Cortex of kidney (tissue), 1 donor: Measurements from ENCODE around the gene FEN1.

Experiments used
- DNase-seq: peaks from one replicate; lab custom pipeline; 2025; lab: John Stamatoyannopoulos, UW

The FEN1 gene

DNA sequence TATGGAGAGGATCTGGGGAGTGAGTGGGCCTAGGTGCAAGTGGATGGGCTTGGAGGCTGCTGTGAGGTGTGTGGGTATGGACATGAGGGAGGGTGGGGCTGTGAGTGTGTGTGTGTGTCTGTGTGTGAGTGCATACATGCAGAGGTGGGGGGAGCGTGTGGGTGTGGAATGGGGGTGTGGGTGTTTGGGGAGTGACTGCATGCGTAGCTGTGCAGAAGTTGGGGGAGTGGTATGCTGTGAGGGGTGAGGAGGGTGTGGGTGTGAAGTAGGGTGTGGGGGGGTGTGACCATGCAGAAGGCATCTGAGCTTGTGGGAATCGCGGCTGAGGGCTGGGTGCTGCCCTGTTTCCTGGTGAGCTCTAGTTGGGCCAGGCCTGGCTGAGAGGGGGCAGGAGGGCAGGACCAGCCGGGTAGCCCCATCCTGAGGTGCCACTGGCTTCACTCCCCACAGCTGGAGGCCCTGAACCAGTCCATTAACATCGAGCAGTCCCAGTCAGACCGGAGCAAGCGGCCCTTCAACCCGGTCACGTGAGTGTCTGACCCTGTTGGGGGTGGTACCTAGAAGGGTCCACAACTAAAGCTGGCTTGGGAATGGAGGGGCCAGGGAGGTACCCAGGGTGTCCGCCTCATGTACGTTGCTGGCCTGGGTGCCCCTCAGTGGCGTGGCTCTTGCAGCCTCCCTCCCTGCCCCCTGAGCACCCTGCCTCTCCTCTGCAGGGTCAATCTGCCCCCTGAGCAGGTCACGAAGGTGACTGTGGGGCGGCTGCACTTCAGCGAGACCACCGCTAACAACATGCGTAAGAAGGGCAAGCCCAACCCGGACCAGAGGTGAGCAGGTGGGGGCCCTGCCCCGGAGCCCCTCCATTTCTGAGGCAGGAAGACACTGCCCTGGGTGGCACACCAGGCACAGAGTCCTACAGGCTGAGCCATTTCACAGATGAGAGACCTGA is 16.8 kb upstream of the FEN1 start:
- DNase-seq = no peak

DNA sequence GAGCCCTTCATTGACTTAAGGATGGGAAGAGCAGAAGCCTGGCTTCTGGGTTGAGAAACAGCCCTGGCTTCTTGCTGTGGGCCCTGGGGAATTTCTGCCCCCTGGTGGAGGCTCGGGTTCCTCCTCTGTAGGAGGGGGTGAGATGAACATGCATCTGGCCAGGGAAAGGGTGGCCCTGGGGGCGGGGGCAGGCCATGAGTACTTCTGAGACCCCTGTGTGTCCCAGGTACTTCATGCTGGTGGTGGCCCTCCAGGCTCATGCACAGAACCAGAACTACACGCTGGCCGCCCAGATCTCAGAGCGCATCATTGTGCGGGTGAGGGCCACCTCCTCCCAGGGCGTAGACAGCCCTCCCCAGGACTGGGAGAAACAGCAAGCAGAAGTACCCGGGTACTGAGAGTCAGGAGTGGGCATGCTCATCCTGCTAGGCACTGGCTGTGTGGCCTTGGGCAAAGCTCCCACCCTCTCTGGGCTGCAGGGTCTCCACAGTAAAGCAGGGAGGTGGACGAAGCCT is 16.1 kb upstream of the FEN1 start:
- no peak for DNase-seq

DNA sequence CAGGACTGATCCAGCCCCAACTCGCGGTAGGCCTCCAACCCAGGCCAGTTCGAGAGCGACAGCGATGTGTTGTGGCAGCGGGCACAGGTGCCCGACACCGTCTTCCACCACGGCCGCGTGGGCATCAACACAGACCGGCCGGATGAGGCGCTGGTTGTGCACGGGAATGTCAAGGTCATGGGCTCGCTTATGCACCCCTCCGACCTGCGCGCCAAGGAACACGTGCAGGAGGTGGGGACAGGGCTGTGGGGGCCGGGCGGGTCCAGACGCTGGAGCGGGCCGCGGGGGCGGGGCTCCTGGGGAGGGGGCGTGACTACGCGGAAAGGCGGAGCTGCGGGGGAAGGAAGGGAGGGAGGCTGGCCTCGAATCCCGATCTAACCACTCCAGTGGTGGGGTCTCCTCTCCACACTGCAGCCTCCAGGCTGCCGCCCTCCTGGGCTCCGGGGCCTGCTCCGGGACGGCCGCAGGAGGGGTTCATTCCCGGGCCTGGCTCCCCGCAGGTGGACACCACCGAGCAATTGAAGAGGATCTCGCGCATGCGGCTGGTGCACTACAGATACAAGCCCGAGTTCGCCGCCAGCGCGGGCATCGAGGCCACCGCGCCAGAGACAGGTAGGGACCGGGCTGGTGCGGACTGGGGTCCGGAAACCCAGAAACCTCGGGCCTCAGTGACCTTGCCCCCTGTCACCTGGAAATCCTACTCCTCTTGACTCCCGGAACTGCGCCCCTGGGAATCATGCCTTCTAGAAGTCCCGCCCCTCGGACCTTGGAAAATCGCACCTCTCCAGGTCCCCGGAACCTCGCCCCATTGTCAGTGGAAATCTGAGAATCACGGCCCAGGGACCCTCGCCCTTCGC is 15.2 kb upstream of the FEN1 start:
- no peak for DNase-seq

DNA sequence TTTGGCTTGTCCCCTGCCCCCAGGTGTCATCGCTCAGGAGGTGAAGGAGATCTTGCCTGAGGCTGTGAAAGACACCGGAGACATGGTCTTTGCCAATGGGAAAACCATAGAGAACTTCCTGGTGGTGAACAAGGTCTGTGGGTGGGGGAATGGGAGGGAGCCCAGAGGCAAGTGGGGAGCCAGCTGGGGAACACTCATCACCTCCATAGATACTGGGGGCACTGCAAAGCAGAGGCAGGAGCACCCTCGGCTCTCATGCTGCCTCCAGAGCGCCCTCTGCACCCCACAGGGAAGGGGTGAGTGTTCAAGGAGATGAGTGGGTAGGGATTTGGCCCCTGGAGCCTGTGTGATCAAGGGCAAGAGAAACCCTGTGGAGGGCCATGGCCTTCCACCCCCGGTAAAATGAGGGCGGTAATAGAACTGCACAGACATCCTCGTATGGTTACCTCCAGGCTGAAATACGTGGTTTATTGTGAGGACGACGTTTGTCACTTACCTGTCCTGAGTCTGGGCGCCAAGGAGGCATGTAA is 14.3 kb upstream of the FEN1 start:
- no peak for DNase-seq

DNA sequence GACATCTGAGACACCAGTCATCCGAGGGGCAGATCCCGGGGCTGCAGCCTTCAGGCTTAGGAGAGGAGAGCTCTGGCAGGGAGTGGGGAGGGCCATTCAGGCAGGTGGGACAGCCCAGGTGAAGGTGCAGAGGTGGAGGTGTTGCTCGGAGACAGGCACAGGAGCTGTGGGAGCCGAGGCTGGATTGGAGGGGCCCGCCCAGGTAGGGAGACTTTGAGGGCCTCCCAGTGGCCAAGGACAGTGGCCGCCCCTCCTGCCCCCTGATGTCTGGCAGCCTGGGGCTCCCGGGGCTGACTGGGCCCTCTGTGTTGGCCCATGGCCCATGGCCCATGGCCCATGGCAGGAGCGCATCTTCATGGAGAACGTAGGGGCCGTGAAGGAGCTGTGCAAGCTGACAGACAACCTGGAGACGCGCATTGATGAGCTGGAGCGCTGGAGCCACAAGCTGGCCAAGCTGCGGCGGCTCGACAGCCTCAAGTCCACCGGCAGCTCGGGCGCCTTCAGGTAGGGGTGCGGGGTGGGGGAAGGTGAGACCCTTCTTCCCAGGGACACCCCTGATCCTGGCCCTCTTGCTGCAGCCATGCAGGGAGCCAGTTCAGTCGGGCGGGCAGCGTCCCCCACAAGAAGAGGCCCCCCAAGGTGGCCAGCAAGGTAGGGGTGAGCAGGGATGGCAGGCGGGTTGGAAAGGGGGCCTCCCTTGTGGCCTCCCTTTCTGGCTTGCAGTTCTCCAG is 13.6 kb upstream of the FEN1 start:
- DNase-seq = no peak

DNA sequence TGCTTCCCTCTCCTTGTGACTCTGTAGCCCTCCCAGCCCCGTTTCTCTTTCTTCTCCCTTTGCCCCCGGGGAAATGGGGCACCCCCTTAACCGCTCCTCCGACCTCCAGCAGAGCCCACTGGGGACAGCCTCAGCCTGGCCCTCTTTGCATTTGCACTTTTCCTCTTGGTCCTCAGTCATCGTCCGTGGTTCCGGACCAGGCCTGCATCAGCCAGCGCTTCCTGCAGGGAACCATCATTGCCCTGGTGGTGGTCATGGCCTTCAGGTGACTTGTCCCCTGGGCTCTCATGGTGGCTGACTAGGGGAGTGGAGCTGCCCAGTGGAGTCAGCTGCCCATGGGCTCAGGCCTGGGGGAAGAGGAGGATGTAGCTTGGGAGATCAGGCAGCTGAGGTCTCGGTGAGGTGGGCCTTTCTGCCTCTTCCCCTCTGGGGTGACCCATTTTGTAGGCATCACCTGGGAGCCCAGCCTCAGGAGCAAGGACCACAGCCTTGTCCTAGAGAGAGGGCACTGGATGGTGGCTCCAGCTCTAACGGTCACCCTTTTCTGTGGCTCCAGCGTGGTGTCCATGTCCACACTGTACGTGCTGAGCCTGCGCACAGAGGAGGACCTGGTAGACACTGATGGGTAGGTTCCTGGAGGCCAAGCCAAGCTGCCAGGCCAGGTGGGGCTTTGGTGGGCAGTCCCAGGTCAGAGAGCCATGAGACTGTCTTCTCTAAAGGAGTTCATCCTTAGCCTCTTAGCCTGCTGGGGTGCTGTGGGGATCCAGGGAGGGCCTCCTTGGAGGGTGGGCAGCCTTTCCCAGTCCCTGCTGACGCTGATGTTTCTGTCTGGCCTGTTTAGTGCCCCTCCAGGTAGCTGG is 12.8 kb upstream of the FEN1 start:
- DNase-seq = no peak

DNA sequence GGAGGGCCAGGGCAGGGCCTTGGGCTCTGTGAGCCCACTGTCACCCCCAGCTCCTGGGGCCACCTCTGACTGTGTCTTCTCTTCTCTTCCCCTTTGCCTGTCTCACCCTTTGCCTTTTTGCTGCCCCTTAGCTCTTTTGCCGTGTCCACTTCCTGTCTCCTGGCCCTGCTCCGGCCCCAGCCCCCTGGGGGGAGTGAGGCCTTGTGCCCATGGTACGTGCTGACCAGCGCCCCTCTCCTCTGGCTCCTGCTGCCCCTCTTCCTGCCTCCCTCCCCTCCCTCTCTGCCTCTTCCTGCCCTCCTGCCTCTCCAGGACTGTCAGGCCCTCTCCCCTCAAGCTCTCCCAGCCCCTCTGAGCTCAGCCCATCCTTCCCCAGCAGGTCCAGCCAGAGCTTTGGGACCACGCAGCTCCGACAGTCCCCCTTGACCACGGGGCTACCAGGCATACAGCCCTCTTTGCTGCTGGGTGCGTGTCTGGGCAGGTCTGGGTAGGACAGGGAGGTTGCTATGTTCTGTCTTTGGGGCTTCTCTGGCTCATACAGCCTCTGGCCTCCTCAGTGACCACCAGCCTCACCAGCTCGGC is 12.0 kb upstream of the FEN1 start:
- DNase-seq = no peak

DNA sequence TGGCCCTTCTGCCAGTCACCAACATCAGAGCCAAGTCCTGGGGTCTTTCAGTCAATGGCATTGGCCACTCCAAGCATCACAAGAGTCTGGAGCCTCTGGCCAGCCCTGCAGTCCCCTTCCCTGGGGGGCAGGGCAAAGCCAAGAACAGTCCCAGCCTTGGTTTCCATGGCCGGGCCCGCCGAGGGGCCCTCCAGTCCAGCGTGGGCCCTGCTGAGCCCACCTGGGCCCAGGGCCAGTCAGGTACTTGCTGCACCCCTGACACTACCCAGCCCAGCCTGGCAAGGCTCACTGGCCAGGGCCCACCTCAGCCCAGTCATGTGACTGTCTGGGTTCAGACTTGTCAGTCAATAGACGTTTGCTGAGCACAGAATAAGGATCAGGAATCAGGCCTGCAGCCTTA is 11.1 kb upstream of the FEN1 start:
- no peak for DNase-seq

DNA sequence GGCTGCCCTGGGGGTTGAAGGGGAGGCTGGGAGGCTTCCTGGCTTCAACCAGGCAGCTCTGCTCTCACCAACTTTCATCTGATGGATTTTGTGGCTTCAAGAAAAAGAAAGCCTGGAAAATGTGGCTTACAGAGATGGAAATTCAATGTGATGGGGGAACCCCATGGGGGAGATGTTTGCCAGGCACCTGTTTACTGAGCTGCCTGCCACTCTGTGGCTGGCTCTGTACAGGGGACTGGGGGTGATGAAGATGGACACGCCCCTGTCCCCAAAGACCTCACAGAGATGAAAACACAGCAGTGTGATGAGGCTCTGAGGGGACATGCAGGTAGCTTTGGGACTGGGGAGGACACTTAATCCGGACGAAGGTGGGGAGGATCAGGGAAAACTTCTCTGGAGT is 10.4 kb upstream of the FEN1 start:
- DNase-seq = no peak

DNA sequence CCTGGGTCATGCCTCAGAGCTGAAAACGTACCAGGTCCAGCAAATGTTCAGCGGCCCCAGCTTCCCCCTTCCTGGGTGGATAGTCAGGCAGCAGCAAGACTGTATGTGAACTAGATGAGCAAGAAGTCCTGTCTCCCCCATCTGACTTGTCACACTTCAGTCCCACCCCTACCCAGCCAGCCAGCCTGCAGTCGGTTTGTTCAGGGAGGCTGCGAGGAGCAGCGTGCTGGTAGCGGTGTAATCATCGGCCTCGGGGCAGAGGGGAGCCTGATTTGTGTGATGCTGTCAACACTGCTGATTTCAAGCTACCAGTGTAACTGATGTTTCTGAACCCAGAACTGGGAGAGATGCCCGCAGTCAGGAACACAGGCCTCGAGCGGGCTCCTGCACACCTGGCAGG is 9.9 kb upstream of the FEN1 start:
- no peak for DNase-seq

DNA sequence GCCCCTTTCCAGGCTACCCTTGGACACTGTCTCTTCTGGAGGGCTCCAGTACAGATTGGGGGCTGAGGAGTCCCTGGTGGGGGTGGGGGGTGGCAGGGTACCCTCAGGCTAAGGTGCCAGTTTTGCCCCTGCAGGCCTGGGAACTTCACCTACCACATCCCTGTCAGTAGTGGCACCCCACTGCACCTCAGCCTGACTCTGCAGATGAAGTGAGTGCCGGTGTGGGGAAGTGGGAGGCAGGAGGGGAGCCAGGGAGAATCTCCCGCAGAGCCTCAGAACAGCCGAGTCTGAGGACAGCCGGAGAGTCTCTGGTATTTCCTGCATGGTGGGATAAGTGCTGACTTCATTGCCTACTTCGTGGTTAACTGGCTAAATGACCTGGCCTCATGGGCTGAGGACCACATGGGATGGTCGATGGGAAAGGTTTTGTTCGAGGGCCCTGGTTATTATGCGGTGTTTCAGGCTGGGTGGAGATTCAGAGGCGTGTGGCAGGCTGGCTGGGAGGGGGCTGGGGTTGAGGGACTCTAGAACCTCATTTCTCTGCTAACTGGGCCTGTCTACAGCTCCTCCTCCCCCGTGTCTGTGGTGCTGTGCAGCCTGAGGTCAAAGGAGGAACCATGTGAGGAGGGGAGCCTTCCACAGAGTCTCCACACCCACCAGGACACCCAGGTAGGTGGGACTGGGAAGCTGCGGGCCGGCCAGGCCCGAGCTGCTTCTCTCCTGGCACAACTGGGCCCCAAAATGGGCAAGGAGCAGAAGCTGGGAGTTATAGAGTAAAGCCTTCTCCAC is 8.8 kb upstream of the FEN1 start:
- DNase-seq = no peak

DNA sequence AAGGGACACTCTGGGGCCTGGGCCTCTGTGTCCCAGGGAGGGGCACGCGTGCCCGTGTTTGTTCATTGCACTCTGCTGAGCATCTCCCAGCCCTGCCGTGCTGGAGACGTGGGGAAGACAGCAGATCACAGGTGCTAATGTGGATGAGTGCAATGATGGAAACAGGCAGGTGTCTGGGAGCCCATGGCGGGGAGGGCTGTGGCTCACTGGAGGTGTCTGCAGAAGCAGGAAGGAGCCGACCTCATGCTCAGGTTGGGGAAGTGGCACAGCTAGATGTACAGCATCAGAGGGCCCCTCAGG is 8.3 kb upstream of the FEN1 start:
- no peak for DNase-seq

DNA sequence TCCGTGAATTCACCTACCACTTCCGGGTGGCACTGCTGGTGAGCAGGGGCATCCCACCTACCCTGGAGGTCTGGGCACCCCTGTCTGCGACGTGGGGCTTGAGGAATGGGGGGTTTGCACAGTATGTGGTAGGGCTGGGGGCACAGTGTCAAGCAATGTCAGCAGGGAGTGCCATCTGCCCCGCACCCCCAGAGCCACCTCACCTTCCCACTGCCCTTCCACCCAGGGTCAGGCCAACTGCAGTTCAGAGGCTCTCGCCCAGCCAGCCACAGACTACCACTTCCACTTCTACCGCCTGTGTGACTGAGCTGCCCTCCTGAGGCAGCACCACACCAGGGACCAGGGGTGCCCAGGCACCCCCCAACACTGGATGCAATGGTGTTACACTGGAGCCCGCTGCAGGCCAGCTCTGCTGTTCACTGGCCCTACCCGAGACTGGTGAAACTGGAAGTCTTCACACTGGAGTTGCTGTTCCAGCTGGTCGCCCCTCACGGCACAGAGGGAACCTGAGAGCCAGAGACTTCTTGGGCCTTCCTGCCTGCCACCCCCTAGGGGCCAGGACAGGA is 6.8 kb upstream of the FEN1 start:
- no peak for DNase-seq

DNA sequence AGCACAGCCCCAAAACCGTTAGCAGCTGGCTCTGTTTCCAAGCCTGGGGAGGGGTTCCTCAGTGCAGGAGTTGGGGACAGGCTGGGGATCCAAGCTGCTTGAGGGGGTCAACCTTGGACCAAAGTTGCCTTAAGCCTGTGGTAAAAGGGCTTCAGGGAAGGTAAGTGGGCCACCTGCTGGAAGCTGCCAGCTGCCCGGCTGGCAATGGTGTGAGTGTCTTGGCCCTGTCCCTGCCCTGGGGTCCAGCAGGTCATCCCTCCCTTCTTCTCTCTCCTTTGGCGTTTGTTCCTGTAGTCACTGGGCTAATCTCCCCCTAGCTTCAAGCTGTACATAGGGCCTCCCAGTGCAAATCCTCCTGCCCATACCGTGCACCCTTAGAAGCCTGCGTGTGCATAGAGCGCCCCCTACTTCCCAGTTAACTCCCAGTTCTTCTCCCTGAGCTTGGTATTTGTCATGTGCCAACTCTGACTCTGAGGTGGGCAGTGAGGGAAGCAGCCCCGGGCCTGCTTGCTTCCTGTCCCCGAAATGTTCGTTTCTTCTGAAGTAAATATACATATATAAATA is 4.7 kb upstream of the FEN1 start:
- no peak for DNase-seq

DNA sequence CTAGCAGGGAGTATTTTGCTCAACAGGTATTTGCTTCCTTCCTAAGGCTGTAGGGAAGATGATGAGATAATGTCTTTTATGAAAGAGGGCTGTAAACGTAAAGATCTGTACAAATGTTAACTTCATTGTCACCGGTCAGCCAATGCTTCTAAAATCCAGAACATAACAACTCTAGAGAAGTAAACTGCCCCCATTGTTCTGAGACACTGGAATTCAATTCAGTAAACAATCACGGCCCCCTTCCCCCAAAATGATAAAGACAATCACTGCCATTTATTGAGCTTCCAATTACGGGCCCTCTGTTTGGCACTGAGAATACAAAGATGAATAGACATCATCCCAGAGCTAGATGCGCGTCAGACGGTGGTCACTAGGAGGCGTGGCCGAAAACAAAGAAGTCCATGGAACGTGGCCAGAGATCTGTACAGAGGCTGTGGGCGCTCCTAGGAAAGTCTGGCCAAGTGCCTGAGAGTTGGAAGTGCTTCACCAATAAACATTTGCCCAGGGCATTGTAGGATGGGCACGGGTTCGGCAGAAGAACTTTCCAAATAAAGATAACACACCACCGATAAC is 888 bp upstream of the FEN1 start:
- DNase-seq = no peak

DNA sequence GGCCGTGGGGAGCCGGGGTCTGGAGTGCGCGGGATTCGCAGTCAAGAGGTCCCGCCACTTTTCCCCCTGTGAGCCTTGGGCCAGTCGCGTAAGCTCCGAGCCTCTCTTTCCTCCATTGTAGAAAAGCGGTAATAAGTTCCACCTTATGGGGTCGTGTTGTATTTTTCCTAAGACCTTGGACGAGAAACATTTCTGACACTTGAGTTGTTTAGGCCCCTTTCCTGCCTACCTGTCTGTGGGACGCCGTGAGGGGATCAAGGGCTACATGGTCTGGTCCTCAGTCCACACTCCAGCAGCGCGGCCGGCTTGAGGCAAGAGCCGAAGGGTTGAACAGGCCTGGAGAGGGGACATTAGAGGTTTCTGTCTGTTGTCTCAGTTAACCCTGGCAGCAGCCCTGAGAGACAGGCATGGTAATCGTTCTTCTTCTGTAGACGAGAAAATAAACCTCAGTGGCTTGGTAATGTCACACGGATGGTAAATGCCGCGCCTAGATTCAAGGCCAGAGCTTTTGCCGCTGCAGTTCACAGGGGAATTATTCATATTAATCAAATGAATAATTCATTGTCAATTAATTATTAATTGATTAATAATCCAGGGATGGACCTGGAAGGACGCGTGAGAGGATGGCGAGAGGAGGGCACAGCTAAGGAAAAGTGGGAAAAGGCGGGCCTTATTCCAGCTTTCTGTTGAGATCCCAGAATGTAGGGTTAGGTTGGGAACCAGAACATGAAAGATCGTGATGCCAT is 545 bp downstream of the FEN1 start:
- no peak for DNase-seq

DNA sequence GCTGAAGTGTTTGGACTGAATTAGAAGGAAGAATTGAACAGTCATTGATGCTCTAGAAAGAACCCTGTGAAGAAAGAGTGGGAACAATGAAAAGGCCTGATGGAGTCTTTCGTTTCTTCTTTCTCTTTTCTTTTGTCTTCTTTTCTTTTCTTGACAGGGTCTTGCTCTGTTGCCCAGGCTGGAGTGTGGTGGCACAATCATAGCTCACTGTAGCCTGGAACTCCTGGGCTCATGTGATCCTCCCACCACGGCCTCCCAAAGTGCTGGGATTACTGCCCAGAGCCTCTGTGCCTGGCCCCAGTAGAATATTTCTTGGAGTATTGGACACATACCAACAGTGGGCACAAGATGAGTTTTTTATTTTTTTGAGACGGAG is 1.1 kb downstream of the FEN1 start:
- no peak for DNase-seq

DNA sequence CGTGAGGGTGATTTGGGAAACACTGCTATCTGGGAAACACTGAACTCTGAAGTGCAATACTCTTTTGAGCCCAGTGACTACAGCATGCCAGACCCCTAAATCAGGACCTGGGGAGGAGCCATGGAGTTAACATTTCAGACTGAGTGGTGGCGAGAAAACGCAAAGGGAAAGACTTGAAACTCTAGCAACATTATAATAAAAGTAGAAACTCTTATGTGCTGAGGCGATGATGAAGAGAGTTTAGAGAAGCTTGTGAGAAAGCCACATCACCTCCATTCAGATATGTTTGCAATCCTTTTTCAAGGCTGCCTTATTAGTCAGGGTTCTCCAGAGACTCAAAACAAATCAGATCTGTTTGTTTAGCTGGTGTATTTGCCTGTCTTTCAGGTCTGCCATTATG is 1.9 kb downstream of the FEN1 start:
- no peak for DNase-seq
